HG03575 (cell line): ENCODE measurements around the gene CAPRIN1.
"Not testable (repeated sequence)": the region's sequence is repeated elsewhere in the genome, so short reads cannot be mapped to it uniquely, and the experiment has no call there.

Source experiments
- ATAC-seq: cut with Tn5 transposase; IDR thresholded peaks from one replicate; pipeline ENCODE4 v1.9.1; 2021; ENCODE audit not compliant: unreplicated experiment, insufficient number of reproducible peaks, low FRiP score; ENCODE audit errors: extremely low read depth

Gene CAPRIN1

GRCh38 chr11:34044664-34045485 is 6.7 kb upstream of the CAPRIN1 start:
- ATAC-seq = no peak

GRCh38 chr11:34049028-34049427 is 2.5 kb upstream of the CAPRIN1 start:
- no peak for ATAC-seq

GRCh38 chr11:34050581-34051348 is 766 bp upstream of the CAPRIN1 start:
- no peak for ATAC-seq

- ATAC-seq = no peak
These were observed 591 bp downstream of the CAPRIN1 start for GRCh38 chr11:34052036-34052607.

- no peak for ATAC-seq
These were observed 1.2 kb downstream of the CAPRIN1 start for GRCh38 chr11:34052608-34053160.

GRCh38 chr11:34053161-34053686 is 1.7 kb downstream of the CAPRIN1 start:
- no peak for ATAC-seq

GRCh38 chr11:34054351-34054750 is 2.8 kb downstream of the CAPRIN1 start:
- not testable (repeated sequence) for ATAC-seq

DNA sequence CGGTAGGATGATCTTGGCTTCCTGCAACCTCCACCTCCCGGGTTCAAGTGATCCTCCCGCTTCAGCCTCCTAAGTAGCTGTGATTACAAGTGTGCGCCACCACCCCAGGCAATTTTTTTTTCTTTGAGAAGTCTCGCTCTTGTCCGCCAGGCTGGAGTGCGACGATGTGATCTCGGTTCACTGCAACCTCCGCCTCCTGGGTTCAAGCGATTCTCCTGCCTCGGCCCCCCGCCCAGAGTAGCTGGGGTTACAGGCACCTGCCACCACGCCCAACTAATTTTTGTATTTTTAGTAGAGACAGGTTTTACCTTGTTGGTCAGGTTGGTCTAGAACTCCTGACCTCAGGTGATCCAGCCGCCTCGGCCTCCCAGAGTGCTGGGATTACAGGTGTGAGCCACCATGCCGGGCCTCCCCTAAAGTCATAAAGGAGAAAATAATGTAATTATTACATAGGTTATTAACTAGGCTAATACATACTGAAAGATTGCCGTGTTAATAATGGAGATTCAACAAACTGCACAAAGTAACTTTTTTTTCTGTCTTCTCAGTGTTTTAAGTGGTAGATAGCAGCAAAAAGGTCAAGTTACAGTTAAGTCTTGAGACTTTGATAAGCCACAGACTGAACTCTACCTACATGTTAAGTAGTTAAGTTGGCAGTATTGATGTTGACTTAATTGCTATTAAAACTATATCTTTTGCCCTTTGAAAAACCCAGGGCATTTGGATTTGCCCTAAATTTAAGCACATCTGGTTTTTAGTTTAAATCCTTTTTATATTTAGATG is 3.9 kb downstream of the CAPRIN1 start:
- ATAC-seq = no peak

GRCh38 chr11:34056672-34057071 is 5.1 kb downstream of the CAPRIN1 start:
- no peak for ATAC-seq

DNA sequence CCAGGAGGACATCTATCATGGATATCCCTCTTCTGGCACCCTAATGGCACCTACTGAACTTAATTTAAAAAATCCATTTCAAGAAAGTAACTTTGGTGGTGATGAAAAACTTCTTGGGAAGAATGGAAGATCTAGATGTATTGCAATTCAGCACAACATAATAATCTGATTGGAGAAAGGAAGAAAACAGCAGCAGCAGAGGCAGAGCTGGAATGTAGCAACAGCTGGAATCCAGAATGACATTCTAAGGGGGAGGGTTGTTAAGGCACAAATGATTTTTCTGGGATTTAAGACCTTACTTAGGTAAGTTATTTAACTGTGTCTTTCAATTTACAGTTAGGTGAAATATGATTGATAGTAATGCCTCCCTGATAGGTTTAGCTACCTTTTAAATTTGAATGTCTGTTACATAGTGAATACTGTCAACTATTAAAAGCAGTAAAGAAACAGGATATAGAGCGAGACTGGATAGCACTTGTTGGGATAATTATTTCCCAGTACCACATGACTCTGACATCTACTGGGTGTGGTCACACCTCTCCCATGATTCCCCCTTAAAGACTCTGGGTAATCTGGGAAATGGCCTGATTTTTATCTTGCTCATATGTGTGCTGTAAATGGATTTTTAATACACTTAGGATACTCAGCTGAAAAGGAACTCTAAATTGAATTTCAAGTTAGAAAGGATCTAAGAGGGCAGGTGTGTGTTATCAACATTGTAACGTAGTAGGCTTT is 11.7 kb downstream of the CAPRIN1 start:
- no peak for ATAC-seq

GRCh38 chr11:34064291-34064690 is 12.8 kb downstream of the CAPRIN1 start:
- ATAC-seq = no peak

GRCh38 chr11:34065505-34066203 is 14.1 kb downstream of the CAPRIN1 start:
- ATAC-seq = no peak

DNA sequence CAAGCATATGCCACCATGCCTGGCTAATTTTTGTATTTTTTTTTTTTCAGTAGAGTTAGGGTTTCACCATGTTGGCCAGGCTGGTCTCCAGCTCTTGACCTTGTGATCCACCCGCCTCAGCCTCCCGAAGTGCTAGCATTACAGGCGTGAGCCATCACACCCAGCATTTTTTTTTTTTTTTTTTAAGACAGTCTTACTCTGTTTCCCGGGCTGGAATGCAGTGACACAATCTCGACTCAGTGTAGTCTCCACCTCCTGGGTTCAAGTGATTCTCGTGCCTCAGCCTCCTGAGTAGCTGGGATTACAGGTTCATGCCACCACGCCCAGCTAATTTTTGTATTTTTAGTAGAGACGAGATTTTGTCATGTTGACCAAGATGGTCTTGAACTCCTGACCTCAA is 15.2 kb downstream of the CAPRIN1 start:
- ATAC-seq = not testable (repeated sequence)

DNA sequence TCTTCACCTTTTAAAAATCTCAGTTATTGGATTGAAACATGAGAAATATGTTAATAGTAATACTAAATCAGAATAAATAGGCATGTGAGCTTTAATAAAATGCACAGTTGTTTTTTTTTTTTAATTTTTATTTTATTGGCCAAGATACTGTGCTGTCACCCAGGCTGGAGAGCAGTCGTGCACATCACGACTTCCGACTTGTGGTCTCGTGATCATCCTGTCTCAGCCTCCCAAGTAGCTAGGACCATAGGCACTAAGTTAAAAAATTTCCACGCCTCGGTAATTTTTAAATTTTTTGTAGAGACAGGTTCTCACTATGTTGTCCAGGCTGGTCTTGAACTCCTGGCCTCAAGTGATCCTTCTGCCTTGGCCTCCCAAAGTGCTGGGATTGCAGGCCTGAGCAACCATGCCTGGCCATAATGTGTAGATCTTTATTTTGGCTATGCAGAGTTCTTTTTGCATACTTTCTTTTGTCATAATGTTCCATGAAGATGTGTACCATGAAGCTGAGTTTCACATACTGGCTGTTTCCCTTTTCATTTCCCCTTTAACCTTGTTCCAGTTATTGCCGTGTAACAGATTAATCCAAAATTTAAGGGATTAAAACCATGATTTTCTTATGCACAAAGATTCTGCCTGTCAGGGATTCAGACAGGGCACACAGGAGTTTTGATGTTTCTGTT is 16.0 kb downstream of the CAPRIN1 start:
- ATAC-seq = no peak

DNA sequence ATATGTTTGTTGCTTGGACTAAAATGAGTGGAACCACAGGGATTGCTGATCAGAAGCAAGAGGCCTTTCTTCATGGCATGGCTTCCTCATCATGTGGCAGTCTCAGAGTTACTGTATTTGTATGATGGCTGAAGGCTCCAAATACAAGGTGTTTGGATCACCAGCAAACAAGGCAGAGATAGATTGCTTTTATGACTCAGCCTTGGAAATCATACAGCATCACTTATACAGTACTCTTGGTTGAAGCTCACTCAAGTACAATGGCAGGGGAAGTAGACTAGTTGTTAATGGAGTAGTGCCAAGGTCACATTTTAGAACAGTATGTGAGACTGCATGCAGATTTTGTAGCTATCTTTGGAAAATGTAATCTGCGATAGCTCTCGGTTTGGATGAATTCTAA is 16.6 kb downstream of the CAPRIN1 start:
- ATAC-seq = no peak

DNA sequence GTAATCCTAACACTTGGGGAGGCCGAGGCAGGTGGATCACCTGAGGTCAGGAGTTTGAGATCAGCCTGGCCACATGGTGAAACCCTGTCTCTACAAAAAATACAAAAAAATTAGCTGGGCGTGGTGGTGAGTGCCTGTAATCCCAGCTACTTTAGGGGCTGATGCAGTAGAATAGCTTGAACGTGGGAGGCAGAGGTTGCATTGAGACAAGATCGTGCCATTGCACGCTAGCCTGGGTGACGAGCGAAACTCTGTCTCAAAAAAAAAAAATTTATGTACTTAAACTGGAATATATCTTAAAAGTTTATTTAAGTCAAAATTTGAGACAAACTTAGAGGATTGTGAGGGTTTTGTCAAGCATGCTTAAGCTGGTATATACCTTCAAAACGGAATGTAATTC is 19.8 kb downstream of the CAPRIN1 start:
- not testable (repeated sequence) for ATAC-seq

- ATAC-seq = no peak
These were observed 20.5 kb downstream of the CAPRIN1 start for GRCh38 chr11:34072041-34072440.
